PC-9 (cell line): ENCODE results near the gene CUTA.

ENCODE experiments used
- EZH2 ChIP-seq: fragments of 200-600 bp; sonication (generic); IDR thresholded peaks from 2 replicates; pipeline ENCODE4 v1.8.0; 2017; ENCODE audit warnings: antibody characterized with exemption, low read depth
- TF ChIP-seq, protein P1 (sequence below): fragments of 200-600 bp; sonication (generic); conservative IDR thresholded peaks from 2 replicates; pipeline ENCODE4 v1.6.1; 2017; ENCODE audit warnings: mixed run types, antibody characterized with exemption, mild to moderate bottlenecking, moderate library complexity

DNA sequence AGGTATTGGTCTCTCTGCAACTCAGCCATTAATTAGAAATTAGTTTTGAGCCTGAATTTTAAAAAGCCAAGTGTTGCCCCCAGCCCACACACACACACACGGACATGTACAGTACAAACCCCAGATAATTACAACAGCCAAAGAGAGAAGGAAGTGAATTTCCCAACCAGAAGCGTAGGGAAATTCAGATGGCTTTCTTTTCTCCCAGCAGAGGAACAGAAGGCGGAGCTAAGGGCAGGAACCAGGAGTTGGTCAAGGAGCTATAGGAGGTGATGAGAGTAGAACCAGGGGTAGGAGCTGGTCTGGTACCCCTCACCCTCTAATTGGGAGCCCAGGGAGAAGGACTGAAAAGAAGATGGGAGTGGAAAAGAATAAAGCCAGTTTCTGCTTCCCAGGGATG, 32.5 kb upstream of the CUTA start:
- TF ChIP-seq EZH2, result no peak
- TF ChIP-seq, protein P1, sequence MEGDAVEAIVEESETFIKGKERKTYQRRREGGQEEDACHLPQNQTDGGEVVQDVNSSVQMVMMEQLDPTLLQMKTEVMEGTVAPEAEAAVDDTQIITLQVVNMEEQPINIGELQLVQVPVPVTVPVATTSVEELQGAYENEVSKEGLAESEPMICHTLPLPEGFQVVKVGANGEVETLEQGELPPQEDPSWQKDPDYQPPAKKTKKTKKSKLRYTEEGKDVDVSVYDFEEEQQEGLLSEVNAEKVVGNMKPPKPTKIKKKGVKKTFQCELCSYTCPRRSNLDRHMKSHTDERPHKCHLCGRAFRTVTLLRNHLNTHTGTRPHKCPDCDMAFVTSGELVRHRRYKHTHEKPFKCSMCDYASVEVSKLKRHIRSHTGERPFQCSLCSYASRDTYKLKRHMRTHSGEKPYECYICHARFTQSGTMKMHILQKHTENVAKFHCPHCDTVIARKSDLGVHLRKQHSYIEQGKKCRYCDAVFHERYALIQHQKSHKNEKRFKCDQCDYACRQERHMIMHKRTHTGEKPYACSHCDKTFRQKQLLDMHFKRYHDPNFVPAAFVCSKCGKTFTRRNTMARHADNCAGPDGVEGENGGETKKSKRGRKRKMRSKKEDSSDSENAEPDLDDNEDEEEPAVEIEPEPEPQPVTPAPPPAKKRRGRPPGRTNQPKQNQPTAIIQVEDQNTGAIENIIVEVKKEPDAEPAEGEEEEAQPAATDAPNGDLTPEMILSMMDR, result no peak
